ENCODE measurements around the gene SLC35E1. TPM values are rescaled to one million over a fixed set of nuclear protein-coding genes. Genes with fewer than 3 reads are reported as not detected.
A peak's percentile ranks its signal among the peaks of the same experiment; 100 is the strongest.
"Not testable (repeated sequence)": the region's sequence is repeated elsewhere in the genome, so short reads cannot be mapped to it uniquely, and the experiment has no call there.

SLC35E1 gene
- total RNA-seq, 3 donors from 2014 or later = 48.1 to 48.5 (median 48.1) TPM

GRCh38 chr19:16564842-16565241 lies 7.4 kb downstream of the SLC35E1 start:
- Mint-ChIP-seq H3K4me3 (no peak overlapping the region), H3K36me3 (ENCODE audit: insufficient read depth) (peaks cover 36% of the 10 kb centered on the region), H3K4me1 (ENCODE audit: low read depth) (peaks cover 27% of the 10 kb centered on the region), H3K27me3 (ENCODE audit: low read depth) (no peaks in the 10 kb centered on the region), H3K9me3 (no peaks in the 10 kb centered on the region)
- DNase-seq = no peak
- ATAC-seq = no peak

- H3K9me3 Mint-ChIP-seq = no peaks in the 10 kb centered on the region
- peaks cover 17% of the 10 kb centered on the region for H3K4me1 Mint-ChIP-seq (ENCODE audit: low read depth)
- DNase-seq (no peak), ATAC-seq (no peak)
- peaks cover 36% of the 10 kb centered on the region for H3K36me3 Mint-ChIP-seq (ENCODE audit: insufficient read depth)
- H3K27me3 Mint-ChIP-seq (ENCODE audit: low read depth) = no peaks in the 10 kb centered on the region
- no peak overlapping the region for H3K4me3 Mint-ChIP-seq
These were observed 9.6 kb downstream of the SLC35E1 start for GRCh38 chr19:16562608-16563025.

GRCh38 chr19:16561382-16561781 lies 10.8 kb downstream of the SLC35E1 start:
- H3K36me3 Mint-ChIP-seq (ENCODE audit: insufficient read depth) = peaks cover 33% of the 10 kb centered on the region
- H3K4me1 Mint-ChIP-seq (ENCODE audit: low read depth) = peaks cover 11% of the 10 kb centered on the region
- ATAC-seq (no peak), DNase-seq (no peak)
- H3K9me3 Mint-ChIP-seq = no peaks in the 10 kb centered on the region
- no peaks in the 10 kb centered on the region for H3K27me3 Mint-ChIP-seq (ENCODE audit: low read depth)
- no peak overlapping the region for H3K4me3 Mint-ChIP-seq

- Mint-ChIP-seq H3K9me3 (no peaks in the 10 kb centered on the region), H3K4me3 (no peak overlapping the region), H3K4me1 (ENCODE audit: low read depth) (peaks cover 3% of the 10 kb centered on the region), H3K27me3 (ENCODE audit: low read depth) (no peaks in the 10 kb centered on the region), H3K36me3 (ENCODE audit: insufficient read depth) (peaks cover 35% of the 10 kb centered on the region)
- DNase-seq (no peak), ATAC-seq (no peak)
These were observed 12.4 kb downstream of the SLC35E1 start for GRCh38 chr19:16559780-16560276.

GRCh38 chr19:16554776-16555175 lies 17.4 kb downstream of the SLC35E1 start:
- ATAC-seq (no peak), DNase-seq (no peak)
- Mint-ChIP-seq H3K36me3 (ENCODE audit: insufficient read depth) (peaks cover 29% of the 10 kb centered on the region), H3K4me3 (no peak overlapping the region), H3K9me3 (no peaks in the 10 kb centered on the region), H3K27me3 (ENCODE audit: low read depth) (no peaks in the 10 kb centered on the region), H3K4me1 (ENCODE audit: low read depth) (peaks cover 2% of the 10 kb centered on the region)

- not testable (repeated sequence) for H3K4me1 Mint-ChIP-seq (ENCODE audit: low read depth); H3K4me3 Mint-ChIP-seq; ATAC-seq; H3K9me3 Mint-ChIP-seq; H3K27me3 Mint-ChIP-seq (ENCODE audit: low read depth); DNase-seq
- peaks cover 26% of the 10 kb centered on the region for H3K36me3 Mint-ChIP-seq (ENCODE audit: insufficient read depth)
These were observed 20.3 kb downstream of the SLC35E1 start for GRCh38 chr19:16551902-16552301.

- Mint-ChIP-seq H3K4me1 (ENCODE audit: low read depth) (peaks cover 14% of the 10 kb centered on the region), H3K9me3 (no peaks in the 10 kb centered on the region), H3K27me3 (ENCODE audit: low read depth) (no peaks in the 10 kb centered on the region), H3K4me3 (no peak overlapping the region), H3K36me3 (ENCODE audit: insufficient read depth) (peaks cover 17% of the 10 kb centered on the region)
- DNase-seq (no peak), ATAC-seq (no peak)
These were observed 23.3 kb downstream of the SLC35E1 start for GRCh38 chr19:16548956-16549355.

- no peaks in the 10 kb centered on the region for H3K27me3 Mint-ChIP-seq (ENCODE audit: low read depth)
- H3K4me1 Mint-ChIP-seq (ENCODE audit: low read depth) = peaks cover 40% of the 10 kb centered on the region
- H3K9me3 Mint-ChIP-seq = no peaks in the 10 kb centered on the region
- H3K36me3 Mint-ChIP-seq (ENCODE audit: insufficient read depth) = peaks cover 12% of the 10 kb centered on the region
- H3K4me3 Mint-ChIP-seq = peak overlapping the region; percentile 55
- ATAC-seq (no peak), DNase-seq (no peak)
These were observed 27.6 kb downstream of the SLC35E1 start for GRCh38 chr19:16544473-16545231.

- H3K4me1 Mint-ChIP-seq (ENCODE audit: low read depth) = peaks cover 47% of the 10 kb centered on the region
These were observed 28.5 kb downstream of the SLC35E1 start for GRCh38 chr19:16543734-16544133.

GRCh38 chr19:16542910-16543472 lies 29.2 kb downstream of the SLC35E1 start:
- no peaks in the 10 kb centered on the region for H3K9me3 Mint-ChIP-seq
- peaks cover 21% of the 10 kb centered on the region for H3K36me3 Mint-ChIP-seq (ENCODE audit: insufficient read depth)
- peaks cover 54% of the 10 kb centered on the region for H3K4me1 Mint-ChIP-seq (ENCODE audit: low read depth)
- peak overlapping the region; percentile 91 for H3K4me3 Mint-ChIP-seq
- ATAC-seq = no peak
- no peaks in the 10 kb centered on the region for H3K27me3 Mint-ChIP-seq (ENCODE audit: low read depth)
- no peak for DNase-seq

More at GRCh38 chr19:16543734-16544133, 28.5 kb downstream of the SLC35E1 start:
- DNase-seq; H3K9me3 Mint-ChIP-seq; ATAC-seq; H3K27me3 Mint-ChIP-seq (ENCODE audit: low read depth): not testable (repeated sequence)
- peaks cover 17% of the 10 kb centered on the region for H3K36me3 Mint-ChIP-seq (ENCODE audit: insufficient read depth)
- H3K4me3 Mint-ChIP-seq = peak overlapping the region; percentile 91

GRCh38 chr19:16542045-16542909 lies 29.9 kb downstream of the SLC35E1 start, which contains the start of gene CHERP:
CHERP (minus strand) TSS chr19:16542437; CDS start chr19:16542378, 59 bp downstream.
- Mint-ChIP-seq H3K9me3 (no peaks in the 10 kb centered on the region), H3K36me3 (ENCODE audit: insufficient read depth) (peaks cover 27% of the 10 kb centered on the region), H3K27me3 (ENCODE audit: low read depth) (no peaks in the 10 kb centered on the region), H3K4me3 (peak within 1 kb of the TSS; percentile 91), H3K4me1 (ENCODE audit: low read depth) (peaks cover 60% of the 10 kb centered on the region)
- DNase-seq (peak; percentile 92), ATAC-seq (peak; percentile 91)

GRCh38 chr19:16541526-16542044 lies 30.6 kb downstream of the SLC35E1 start:
- peaks cover 60% of the 10 kb centered on the region for H3K4me1 Mint-ChIP-seq (ENCODE audit: low read depth)
- no peaks in the 10 kb centered on the region for H3K9me3 Mint-ChIP-seq
- DNase-seq = no peak

GRCh38 chr19:16540948-16541347 lies 31.3 kb downstream of the SLC35E1 start:
- Mint-ChIP-seq H3K27me3 (ENCODE audit: low read depth) (no peaks in the 10 kb centered on the region), H3K36me3 (ENCODE audit: insufficient read depth) (peaks cover 32% of the 10 kb centered on the region), H3K4me1 (ENCODE audit: low read depth) (peaks cover 60% of the 10 kb centered on the region), H3K4me3 (peak overlapping the region; percentile 91), H3K9me3 (no peaks in the 10 kb centered on the region)
- DNase-seq (no peak), ATAC-seq (no peak)

More at GRCh38 chr19:16541526-16542044, 30.6 kb downstream of the SLC35E1 start:
- ATAC-seq = peak; percentile 1 to 6
- Mint-ChIP-seq H3K4me3 (peak overlapping the region; percentile 91), H3K36me3 (ENCODE audit: insufficient read depth) (peaks cover 29% of the 10 kb centered on the region), H3K27me3 (ENCODE audit: low read depth) (no peaks in the 10 kb centered on the region)

GRCh38 chr19:16537111-16537510 lies 35.1 kb downstream of the SLC35E1 start:
- Mint-ChIP-seq H3K9me3 (no peaks in the 10 kb centered on the region), H3K4me3 (no peak overlapping the region), H3K4me1 (ENCODE audit: low read depth) (peaks cover 43% of the 10 kb centered on the region), H3K27me3 (ENCODE audit: low read depth) (no peaks in the 10 kb centered on the region), H3K36me3 (ENCODE audit: insufficient read depth) (peaks cover 35% of the 10 kb centered on the region)
- DNase-seq = no peak
- no peak for ATAC-seq

All from activated T-cell treated with anti-CD3 and anti-CD28 coated beads, Interleukin-2, amount 50 U/mL, for 4 hours (primary cell).